ENCODE measurements around the gene WNT3A. TPM values are rescaled to one million over a fixed set of nuclear protein-coding genes. Genes with fewer than 3 reads are reported as not detected.
A peak's percentile ranks its signal among the peaks of the same experiment; 100 is the strongest.
"Not testable (repeated sequence)": the region's sequence is repeated elsewhere in the genome, so short reads cannot be mapped to it uniquely, and the experiment has no call there.

The WNT3A gene, protein sequence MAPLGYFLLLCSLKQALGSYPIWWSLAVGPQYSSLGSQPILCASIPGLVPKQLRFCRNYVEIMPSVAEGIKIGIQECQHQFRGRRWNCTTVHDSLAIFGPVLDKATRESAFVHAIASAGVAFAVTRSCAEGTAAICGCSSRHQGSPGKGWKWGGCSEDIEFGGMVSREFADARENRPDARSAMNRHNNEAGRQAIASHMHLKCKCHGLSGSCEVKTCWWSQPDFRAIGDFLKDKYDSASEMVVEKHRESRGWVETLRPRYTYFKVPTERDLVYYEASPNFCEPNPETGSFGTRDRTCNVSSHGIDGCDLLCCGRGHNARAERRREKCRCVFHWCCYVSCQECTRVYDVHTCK
- total RNA-seq: 6.0 TPM
- long read RNA-seq, transcript WNT3A-201 (4 exons, 2,932 nt): major isoform, 14 of 24 reads
- long read RNA-seq, partial matches to known transcripts: 5 of 24 reads
- long read RNA-seq, other reads (novel, unspliced or antisense): 5 of 24 reads

- no peak for TF ChIP-seq CTCF (IDR thresholded peaks at IDR 0.05)
- ATAC-seq: no peak
- Histone ChIP-seq H3K4me1 (no peaks in the 10 kb centered on the region), H3K27me3 (ENCODE audit: low read depth) (peaks cover 67% of the 10 kb centered on the region), H3K27ac (peak within 1 kb of the TSS; percentile 53), H3K4me3 (peak within 1 kb of the TSS; percentile 42), H3K9me3 (no peaks in the 10 kb centered on the region), H3K36me3 (no peaks in the 10 kb centered on the region)
- intact Hi-C loops (cut with DNase I): no loop called here
- DNase-seq: no peak
Measured at GRCh38 chr1:228006786-228007048, at the start of gene WNT3A. TSS of gene WNT3A (plus strand) at chr1:228006998. CDS start at chr1:228007129, 131 bp downstream.

- peaks cover 10% of the 10 kb centered on the region for H3K27me3 ChIP-seq (ENCODE audit: low read depth)
- no peak for ATAC-seq
- intact Hi-C loops (cut with DNase I): no loop called here
- no peak overlapping the region for H3K4me3 ChIP-seq
- no peak overlapping the region for H3K27ac ChIP-seq
- no peaks in the 10 kb centered on the region for H3K36me3 ChIP-seq
- no peaks in the 10 kb centered on the region for H3K9me3 ChIP-seq
- no peak for DNase-seq
- no peaks in the 10 kb centered on the region for H3K4me1 ChIP-seq
- TF ChIP-seq CTCF (IDR thresholded peaks at IDR 0.05): no peak
Measured at GRCh38 chr1:227958617-227959324, 48.0 kb upstream of the WNT3A start.

- no peak for DNase-seq
Measured at GRCh38 chr1:227959325-227959860, 47.4 kb upstream of the WNT3A start.

GRCh38 chr1:227961651-227962466, 44.9 kb upstream of the WNT3A start:
- Histone ChIP-seq H3K36me3 (no peaks in the 10 kb centered on the region), H3K27me3 (ENCODE audit: low read depth) (peaks cover 10% of the 10 kb centered on the region), H3K4me1 (no peaks in the 10 kb centered on the region), H3K4me3 (no peak overlapping the region), H3K9me3 (no peaks in the 10 kb centered on the region), H3K27ac (no peak overlapping the region)
- TF ChIP-seq CTCF (IDR thresholded peaks at IDR 0.05): no peak
- intact Hi-C loops (cut with DNase I): no loop called here
- ATAC-seq (no peak), DNase-seq (no peak)

More at GRCh38 chr1:227959325-227959860, 47.4 kb upstream of the WNT3A start:
- TF ChIP-seq CTCF (IDR thresholded peaks at IDR 0.05): no peak
- Histone ChIP-seq H3K9me3 (no peaks in the 10 kb centered on the region), H3K36me3 (no peaks in the 10 kb centered on the region), H3K4me3 (no peak overlapping the region), H3K27me3 (ENCODE audit: low read depth) (peaks cover 10% of the 10 kb centered on the region), H3K4me1 (no peaks in the 10 kb centered on the region), H3K27ac (no peak overlapping the region)
- intact Hi-C loops (cut with DNase I): no loop called here
- ATAC-seq: no peak

DNA sequence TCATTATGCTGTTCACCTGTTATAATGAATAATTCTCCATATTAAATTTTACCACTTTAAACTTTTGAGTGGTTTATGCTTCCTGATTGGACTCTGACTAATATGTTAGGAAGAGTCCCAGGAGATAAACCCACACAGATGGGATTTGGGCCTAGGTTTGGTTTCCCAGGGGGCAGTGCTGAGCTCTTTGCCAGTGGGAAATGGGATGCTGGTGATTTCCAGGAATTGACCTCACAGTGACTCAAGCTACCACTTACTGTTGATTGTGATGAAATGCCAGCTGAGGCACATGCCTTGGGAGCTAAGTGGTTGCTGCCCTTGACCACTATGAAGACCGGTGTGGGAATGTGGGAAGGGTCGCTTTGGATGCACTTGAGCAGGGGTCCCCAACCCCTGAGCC, 40.1 kb upstream of the WNT3A start:
- H3K9me3 ChIP-seq; intact Hi-C loops (cut with DNase I): not testable (repeated sequence)

GRCh38 chr1:227967815-227968214, 39.0 kb upstream of the WNT3A start:
- H3K27me3 ChIP-seq (ENCODE audit: low read depth); H3K36me3 ChIP-seq; DNase-seq; H3K4me1 ChIP-seq; H3K4me3 ChIP-seq; H3K27ac ChIP-seq; H3K9me3 ChIP-seq; intact Hi-C loops (cut with DNase I); ATAC-seq: not testable (repeated sequence)

More for the DNA sequence above, 40.1 kb upstream of the WNT3A start:
- DNase-seq; H3K4me3 ChIP-seq; H3K36me3 ChIP-seq; H3K4me1 ChIP-seq; H3K27ac ChIP-seq; ATAC-seq; H3K27me3 ChIP-seq (ENCODE audit: low read depth): not testable (repeated sequence)

GRCh38 chr1:227970076-227970995, 36.5 kb upstream of the WNT3A start:
- DNase-seq; H3K27ac ChIP-seq; H3K36me3 ChIP-seq; H3K4me1 ChIP-seq; H3K27me3 ChIP-seq (ENCODE audit: low read depth); intact Hi-C loops (cut with DNase I); H3K9me3 ChIP-seq; H3K4me3 ChIP-seq; ATAC-seq: not testable (repeated sequence)

GRCh38 chr1:227971216-227971615, 35.6 kb upstream of the WNT3A start:
- not testable (repeated sequence) for DNase-seq

More at GRCh38 chr1:227971216-227971615, 35.6 kb upstream of the WNT3A start:
- H3K9me3 ChIP-seq; H3K4me3 ChIP-seq; intact Hi-C loops (cut with DNase I); ATAC-seq; H3K27me3 ChIP-seq (ENCODE audit: low read depth); H3K4me1 ChIP-seq; H3K27ac ChIP-seq; H3K36me3 ChIP-seq: not testable (repeated sequence)
